IPS-NIHi7 (cell line): ENCODE data around the gene LRRC8E.
A peak's percentile ranks its signal among the peaks of the same experiment; 100 is the strongest.

Experiments used
- DNase-seq: peaks from one replicate; pipeline ENCODE4 v3.0.0; 2012; ENCODE audit warnings: mixed read lengths; ENCODE audit errors: extremely low spot score

LRRC8E gene

GRCh38 chr19:7932276-7932929, 44.1 kb downstream of the LRRC8E start:
- DNase-seq, result no peak

- DNase-seq, result no peak
Measured at GRCh38 chr19:7932930-7933300, 44.6 kb downstream of the LRRC8E start.

- DNase-seq, result no peak
Measured at GRCh38 chr19:7933411-7933810, 45.1 kb downstream of the LRRC8E start.

GRCh38 chr19:7933828-7934725, 45.8 kb downstream of the LRRC8E start:
- DNase-seq, result no peak

GRCh38 chr19:7934766-7935165, 46.5 kb downstream of the LRRC8E start:
- no peak for DNase-seq

GRCh38 chr19:7940841-7941240, 52.5 kb downstream of the LRRC8E start:
- DNase-seq, result no peak

- DNase-seq, result no peak
Measured at GRCh38 chr19:7941895-7942596, 53.7 kb downstream of the LRRC8E start.

GRCh38 chr19:7942981-7943443, 54.7 kb downstream of the LRRC8E start:
- no peak for DNase-seq

- peak; percentile 99 for DNase-seq
Measured at GRCh38 chr19:7943444-7944176, 55.3 kb downstream of the LRRC8E start, which contains the start of gene TIMM44. Gene TIMM44 (minus strand): TSS chr19:7943666. CDS start chr19:7943651, 15 bp downstream.

GRCh38 chr19:7944177-7944761, 56.0 kb downstream of the LRRC8E start:
- peak; percentile 82 for DNase-seq

- DNase-seq, result no peak
Measured at GRCh38 chr19:7947939-7948338, 59.6 kb downstream of the LRRC8E start.
